Glomerular endothelial cell (primary cell): ENCODE data around the gene NPIPA1. TPM values are rescaled to one million over a fixed set of nuclear protein-coding genes. Genes with fewer than 3 reads are reported as not detected.
"Not testable (repeated sequence)": the region's sequence is repeated elsewhere in the genome, so short reads cannot be mapped to it uniquely, and the experiment has no call there.

Experiments used
- DNase-seq: peaks from one replicate; pipeline ENCODE4 v3.0.0-alpha.2; 2011; ENCODE audit warnings: low read depth, low spot score; ENCODE audit errors: extremely low read depth
- total RNA-seq: library from RNA; depleted of rRNA; stranded (reverse); fragments of >200 nt; gene quantifications from 2 replicates; pipeline ENCODE4 v1.2.3, GENCODE V29; 2015

The NPIPA1 gene
- total RNA-seq, 1 donor from 2014 or later, result 34.2 TPM

DNA sequence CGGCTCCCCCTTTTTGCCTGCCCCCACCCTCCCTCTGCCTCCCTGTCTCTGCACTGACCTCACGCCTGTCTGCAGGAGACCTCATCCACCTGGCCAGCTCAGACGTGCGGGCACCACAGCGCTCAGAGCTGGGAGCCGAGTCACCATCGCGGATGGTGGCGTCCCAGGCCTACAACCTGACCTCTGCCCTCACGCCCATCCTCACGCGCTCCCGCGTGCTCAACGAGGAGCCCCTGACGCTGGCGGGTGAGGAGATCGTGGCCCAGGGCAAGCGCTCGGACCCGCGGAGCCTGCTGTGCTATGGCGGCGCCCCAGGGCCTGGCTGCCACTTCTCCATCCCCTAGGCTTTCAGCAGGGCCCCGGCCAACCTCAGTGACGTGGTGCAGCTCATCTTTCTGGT is 8.1 kb upstream of the NPIPA1 start:
- not testable (repeated sequence) for DNase-seq

DNA sequence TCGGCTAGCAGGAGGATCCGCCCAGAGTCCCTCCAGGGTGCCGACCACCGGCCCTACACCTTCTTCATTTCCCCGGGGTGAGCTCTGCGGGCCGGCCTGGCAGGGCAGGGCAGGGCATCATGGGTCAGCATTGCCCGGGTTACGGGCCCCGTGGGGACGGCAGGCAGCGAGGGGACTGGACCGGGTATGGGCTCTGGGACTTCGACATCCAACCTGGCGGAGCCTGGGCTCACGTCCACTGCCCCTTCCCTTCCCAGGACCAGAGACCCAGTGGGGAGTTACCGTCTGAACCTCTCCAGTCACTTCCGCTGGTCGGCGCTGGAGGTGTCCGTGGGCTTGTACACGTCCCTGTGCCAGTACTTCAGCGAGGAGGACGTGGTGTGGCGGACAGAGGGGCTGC is 7.0 kb upstream of the NPIPA1 start:
- DNase-seq, result not testable (repeated sequence)

DNA sequence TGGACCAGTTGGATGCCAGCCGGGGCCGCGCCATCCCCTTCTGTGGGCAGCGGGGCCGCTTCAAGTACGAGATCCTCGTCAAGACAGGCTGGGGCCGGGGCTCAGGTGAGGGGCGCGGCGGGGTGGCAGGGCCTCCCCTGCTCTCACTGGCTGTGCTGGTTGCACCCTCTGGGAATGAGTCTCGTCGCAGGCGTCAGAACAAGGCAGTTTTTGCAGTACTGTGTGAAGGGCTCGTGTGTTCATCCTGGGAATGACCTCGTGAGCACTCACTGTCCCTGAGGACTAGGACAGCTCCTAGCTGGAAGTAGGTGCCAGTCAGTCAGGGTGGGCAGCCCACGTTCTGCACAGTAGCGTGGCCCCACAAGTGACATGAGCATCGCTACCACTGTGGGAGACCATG is 6.3 kb upstream of the NPIPA1 start:
- DNase-seq, result not testable (repeated sequence)

DNA sequence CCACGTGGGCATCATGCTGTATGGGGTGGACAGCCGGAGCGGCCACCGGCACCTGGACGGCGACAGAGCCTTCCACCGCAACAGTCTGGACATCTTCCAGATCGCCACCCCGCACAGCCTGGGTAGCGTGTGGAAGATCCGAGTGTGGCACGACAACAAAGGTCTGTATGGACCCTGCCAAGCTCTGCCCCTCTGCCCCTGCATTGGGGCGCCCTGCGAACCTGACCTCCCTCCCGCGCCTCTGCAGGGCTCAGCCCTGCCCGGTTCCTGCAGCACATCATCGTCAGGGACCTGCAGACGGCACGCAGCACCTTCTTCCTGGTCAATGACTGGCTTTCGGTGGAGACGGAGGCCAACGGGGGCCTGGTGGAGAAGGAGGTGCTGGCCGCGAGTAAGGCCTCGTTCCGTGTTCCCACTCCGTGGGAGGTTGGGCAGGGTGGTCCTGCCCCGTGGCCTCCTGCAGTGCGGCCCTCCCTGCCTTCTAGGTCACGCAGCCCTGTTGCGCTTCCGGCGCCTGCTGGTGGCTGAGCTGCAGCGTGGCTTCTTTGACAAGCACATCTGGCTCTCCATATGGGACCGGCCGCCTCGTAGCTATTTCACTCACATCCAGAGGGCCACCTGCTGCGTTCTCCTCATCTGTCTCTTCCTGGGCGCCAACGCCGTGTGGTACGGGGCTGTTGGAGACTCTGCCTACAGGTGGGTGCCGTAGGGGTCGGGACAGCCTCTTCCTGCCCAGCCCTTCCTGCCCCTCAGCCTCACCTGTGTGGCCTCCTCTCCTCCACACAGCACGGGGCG is 4.5 kb upstream of the NPIPA1 start:
- DNase-seq, result not testable (repeated sequence)

DNA sequence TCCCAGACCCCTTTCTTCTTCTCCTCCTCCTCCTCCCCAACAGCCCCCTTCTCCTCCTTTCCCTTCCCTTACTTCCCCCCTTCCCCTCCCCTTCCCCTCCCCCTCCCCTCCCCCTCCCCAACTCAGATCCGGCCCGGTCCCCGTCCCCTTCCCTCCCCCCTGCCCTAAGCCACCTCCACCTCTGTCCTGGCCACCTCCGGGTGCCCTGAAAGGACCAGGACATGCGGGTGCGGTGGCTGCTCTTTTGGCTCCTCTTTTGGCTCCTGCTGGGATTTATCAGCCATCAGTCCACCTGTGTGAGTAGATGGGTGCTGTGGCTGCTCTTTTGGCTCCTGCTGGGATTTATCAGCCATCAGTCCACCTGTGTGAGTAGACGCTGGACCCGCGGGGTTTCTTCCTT is 751 bp downstream of the NPIPA1 start:
- DNase-seq, result not testable (repeated sequence)

DNA sequence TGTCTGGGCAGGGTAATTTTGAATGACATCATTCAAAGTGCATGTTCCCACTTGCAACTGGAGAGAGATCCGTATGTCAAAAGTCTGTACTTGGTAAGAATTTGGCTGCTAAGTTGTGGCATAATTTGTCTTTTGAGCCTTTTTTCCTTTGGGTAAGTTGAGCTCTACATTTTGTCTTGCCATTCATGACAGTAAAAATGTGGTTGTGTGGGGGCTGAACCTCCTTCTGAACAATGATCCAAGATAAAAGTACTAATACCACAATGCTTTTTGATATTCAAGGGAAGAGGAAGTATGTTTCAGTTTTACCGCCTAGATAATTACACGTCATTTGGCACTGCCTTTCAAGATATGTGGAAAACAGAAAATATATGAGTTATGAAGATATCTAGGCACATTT is 5.4 kb downstream of the NPIPA1 start:
- not testable (repeated sequence) for DNase-seq

DNA sequence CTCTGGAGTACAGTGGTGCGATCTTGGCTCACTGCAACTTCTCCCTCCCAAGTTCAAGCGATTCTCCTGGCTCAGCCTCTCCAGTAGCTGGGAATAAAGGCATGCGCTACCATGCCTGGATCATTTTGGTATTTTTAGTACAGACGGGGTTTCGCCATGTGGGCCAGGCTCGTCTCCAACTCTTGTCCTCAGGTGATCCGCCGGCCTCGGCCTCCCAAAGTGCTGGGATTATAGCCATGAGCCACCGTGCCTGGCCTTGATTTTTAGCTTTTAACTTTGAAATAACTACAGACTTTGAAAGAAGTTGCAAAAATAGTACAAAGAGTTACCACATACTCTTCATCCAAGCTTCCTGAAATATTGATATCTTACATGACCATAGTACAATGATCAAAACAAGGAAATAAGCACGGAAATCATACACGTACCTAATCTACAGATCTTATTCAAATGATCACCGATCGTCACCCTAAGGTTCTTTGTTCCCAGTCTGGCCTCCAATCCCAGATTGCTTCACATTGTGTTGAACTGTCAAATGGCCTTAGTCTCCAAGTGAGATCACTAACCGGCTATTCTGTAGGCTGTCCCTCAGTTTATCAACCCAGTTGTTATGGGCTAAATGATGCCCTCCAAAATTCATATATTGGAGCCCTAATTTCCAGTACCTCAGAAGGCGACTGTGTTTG is 18.4 kb downstream of the NPIPA1 start:
- DNase-seq, result no peak

DNA sequence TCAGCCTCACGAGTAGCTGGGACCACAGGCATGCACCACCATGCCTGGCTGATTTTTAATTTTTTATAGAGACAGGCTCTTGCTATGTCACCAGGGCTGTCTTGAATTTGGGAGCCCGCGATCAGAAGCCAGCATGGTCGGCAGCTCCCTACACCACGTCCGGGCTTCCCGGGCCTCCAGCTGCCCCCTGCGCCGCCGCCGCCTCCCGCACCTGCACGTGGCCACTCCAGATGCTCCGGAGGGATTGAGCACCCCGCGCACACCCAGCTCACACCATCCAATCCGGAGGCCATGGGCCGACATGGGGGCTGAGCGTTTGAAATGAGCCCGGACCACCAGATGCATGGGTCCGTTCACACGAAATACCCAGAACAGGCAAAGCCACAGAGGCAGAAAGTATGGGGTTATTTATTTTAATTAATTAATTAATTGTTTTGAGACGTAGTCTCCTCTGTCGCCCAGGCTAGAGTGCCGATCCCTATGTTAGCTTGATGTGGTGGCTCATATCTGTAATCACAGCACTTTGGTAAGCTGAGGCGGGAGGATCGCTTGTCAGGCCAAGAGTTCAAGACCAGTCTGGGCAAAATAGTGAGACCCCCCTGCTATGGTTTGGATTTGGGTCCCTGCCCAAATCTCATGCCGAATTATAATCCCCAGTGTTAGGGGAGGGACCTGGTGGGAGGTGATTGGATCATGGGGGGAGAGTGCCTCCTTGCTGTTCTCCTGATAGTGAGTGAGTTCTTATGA is 20.5 kb downstream of the NPIPA1 start:
- DNase-seq, result no peak

DNA sequence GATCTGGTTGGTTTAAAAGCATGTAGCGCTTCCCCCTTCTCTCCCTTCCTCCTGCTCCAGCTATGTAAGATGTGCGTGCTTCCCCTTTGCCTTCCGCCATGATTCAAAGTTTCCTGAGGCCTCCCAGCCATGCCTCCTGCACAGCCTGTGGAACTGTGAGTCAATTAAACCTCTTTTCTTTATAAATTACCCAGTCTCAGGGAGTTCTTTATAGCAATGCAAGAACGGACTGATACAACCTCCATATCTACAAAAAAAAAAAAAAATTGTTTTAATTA is 21.0 kb downstream of the NPIPA1 start:
- DNase-seq, result no peak

DNA sequence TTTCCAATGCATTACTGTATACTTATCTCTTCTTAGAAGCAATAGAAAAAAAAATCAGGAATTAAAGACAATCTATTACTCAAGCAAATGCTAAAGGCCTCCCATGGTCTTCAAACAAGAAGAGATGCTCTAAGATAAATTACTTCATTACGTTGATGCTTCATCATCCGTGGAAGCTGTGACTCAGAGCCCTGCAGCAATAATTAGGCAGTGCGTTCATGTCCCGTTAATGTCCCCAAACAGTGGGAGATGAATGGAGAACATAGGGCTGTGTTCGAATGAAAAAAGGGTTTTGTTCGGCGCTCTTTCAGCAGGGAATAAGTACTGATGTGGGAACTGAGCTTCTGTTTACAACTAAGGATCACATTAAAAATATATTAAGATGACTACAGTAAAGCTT is 21.7 kb downstream of the NPIPA1 start:
- no peak for DNase-seq

DNA sequence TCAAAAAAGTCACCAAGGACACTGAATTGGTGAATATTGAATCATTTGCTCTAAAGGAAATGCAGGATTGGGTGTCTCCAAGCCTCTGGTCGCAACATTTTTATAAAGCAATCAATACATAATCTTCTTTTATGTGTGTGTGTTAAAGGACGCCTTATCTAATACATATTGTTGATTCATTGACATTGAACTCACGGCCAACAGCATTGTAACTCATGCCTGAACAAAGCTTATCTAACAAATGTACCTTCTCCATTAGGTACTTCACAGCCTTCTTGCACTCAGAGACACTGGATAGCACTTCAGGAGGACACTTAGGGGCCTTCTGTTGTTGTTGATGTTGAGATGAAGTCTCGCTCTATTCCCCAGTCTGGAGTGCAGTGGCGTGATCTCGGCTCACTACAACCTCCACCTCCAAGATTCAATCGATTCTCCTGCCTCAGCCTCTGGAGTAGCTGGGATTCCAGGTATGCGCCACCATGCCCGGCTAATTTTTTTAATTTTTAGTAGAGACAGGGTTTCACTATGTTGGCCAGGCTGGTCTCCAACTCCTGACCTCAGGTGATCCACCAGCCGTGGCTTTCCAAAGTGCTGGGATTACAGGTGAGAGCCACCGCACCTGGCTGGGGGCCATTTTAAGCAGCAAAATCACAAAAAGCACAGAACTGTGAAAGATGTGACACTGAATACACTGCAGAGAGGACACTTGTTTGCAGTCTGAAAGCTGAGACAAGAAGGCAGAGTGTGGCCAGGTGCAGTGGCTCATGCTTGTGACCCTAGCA is 24.4 kb downstream of the NPIPA1 start:
- DNase-seq, result no peak

DNA sequence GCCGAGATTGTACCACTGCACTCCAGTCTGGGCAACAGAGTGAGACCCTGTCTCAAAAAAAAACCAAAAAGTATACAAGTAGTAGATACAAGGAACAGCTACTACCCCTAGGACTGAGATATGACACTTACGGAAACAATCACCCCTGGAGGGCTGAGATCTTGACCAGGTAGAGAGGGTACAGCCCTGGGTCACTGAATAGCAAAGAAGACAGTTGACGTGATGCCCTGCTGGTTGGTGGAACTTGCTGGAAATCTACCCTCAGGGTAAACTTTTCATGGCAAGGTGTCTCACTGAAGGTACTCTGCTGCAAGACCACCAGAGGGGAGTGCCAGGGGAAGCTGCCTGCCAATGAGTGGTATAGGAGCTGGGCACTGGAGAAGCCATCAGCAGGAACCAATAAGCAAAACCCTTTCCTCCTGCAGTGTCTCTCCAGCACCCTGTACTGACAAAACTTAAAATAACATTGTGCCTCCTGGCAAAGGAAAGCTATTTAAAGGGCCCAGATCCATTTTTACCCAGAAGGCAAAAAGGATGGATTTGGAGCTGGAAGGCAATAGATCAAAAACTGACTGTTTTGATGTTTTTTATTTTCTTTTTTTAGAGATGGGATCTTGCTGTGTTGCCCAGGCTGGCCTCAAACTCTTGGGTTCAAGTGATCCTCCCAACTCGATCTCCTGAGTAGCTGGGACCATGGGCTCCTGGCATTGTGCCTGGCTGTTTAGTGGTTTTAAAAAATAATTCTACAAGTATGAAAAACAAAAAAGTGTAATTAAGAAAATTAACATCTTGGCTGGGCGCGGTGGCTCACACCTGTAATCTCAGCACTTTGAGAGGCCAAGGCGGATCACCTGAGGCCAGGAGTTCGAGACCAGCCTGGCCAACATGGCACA is 26.3 kb downstream of the NPIPA1 start:
- DNase-seq, result no peak

DNA sequence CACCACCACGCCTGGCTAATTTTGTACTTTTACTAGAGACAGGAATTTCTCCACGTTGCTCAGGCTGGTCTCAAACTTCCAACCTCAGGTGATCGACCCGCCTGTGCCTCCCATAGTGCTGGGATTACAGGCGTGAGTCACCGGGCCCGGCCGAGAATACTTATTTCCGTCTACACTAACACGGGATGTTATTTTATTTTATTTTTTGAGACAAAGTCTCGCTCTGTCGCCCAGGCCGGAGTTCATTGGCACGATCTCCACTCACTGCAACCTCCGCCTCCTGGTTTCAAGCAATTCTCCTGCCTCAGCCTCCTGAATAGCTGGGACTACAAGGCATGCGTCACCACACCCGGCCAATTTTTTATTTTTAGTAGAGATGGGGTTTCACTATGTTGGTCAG is 28.1 kb downstream of the NPIPA1 start:
- DNase-seq, result no peak

DNA sequence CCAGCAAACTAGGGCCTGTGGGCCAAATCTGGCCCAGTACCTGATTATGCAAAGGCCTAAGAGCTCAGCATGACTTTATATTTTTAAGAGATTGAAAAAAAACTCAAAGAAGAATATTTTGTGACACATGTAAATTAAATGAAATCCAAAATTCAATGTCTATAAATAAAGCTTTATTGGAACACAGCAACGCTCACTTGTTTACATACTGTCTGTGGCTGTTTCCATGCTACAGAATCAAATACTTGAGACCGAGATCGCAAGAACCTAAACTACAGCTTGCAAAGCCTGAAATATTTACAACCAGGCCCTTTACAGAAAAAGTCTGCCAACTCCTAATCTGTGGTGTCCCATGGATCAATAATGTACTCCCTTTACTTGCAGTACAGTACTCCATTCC is 32.6 kb downstream of the NPIPA1 start:
- not testable (repeated sequence) for DNase-seq

DNA sequence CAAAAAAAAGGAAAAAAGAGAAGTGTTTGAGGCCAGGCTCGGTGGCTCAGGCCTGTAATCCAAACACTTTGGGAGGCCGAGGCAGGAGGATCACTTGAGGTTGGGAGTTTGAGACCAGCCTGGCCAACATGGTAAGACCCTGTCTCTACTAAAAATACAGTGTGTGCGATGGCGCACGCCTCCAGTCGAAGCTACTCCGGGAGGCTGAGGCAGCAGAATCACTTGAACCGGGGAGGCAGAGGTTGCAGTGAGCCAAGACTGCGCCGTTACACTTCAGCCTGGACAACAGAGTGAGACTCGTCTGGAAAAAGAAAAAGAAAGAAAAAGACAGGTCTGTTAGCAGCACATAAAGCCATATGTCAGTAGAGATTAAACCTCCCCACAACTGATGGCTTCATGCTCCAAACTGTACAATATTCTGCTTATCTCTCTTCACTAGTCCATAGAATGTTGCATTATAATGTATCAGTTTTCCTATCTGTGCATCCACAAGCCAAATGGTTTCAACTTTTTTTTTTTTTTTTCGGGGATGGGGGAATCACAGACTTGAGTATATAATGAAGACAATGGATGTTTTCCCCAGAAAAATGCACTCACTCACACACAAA is 34.5 kb downstream of the NPIPA1 start:
- DNase-seq, result not testable (repeated sequence)

DNA sequence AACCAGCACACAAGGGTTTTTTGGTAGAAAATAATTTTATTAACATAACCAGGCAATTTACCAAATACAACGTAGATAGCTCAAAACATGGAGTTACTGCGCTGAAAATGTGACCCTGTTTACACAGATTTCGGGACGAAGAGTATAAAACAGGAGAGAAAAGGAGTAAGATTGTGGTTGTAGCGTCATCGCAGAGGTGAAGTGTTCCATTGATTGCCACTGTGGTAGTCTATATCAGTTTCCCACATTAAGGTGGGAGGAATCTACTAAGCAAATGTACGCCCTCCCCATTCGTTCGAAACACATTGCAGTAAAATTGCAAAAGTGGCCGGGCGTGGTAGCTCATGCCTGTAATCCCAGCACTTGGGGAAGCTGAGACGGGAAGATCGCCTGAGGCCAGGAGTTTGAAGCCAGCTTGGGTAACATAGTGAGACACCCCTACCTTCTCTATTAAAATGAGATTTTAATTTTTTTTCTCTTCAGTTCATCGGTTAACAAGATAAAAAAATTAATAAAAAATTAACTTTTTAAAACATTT is 36.6 kb downstream of the NPIPA1 start:
- not testable (repeated sequence) for DNase-seq

DNA sequence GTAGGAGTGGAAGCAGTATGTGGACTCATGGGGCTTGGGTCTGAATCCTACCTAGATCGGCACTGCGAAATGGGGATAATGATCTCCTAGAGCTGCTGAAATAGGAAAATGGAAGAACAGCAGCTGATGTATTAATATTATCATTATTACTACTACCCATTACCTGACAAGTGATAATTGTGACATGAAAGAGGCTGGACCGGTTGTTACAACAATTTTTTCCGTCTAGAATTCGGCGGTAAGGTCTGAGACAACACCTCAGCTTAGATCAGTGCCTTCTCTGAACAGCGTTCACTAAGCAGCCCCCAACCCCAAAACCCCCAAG is 37.0 kb downstream of the NPIPA1 start:
- DNase-seq, result not testable (repeated sequence)

DNA sequence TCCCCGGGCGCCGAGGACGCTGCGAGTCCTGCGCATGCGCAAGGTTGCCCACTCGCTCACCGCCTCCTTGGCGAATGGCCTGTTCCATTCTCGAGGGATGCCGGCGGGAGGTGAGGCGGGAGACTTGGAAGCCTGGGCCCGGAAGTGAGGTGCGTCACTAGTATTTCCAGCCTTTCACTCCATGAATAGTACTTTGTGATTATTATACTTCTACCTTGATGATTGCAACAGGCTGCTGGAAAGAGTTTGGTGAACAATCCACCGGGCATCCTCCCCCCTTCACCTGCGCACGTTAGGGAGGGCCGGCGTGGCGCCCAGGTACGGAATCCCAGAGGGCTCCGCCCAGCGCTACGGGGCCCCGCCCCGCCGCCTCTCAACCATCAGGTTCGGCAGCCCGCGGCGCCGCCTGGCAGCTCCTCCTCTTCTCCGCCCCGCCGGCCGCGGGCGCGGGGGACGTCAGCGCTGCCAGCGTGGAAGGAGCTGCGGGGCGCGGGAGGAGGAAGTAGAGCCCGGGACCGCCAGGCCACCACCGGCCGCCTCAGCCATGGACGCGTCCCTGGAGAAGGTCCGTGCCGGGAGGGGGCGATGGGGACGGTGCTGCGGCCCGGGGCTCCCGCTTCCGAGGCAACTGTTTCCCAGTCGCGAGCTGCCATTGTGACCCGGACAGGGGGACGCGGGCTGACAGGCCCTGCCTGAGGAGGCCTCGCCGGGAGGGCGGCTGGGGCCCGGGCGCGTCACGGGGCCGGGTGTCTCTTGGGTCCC is 37.6 kb downstream of the NPIPA1 start, which contains the start of gene PDXDC1:
Gene PDXDC1 (plus strand): TSS at position 371 of the 762 bp plus-strand sequence. CDS start 174 bp downstream, at position 545.
- not testable (repeated sequence) for DNase-seq
